DND-41 (cell line): Measurements from ENCODE around the gene SFXN4.

Source experiments
- CTCF ChIP-seq: IDR thresholded peaks from 2 replicates; pipeline ENCODE4 v1.5.1; 2012; ENCODE audit warnings: borderline replicate concordance, low read length, moderate library complexity, mild to moderate bottlenecking; ENCODE audit not compliant: poor library complexity, severe bottlenecking; ENCODE audit errors: extremely low read depth
- EZH2 ChIP-seq: IDR thresholded peaks from 3 replicates; pipeline ENCODE4 v1.6.1; 2012; ENCODE audit warnings: borderline replicate concordance, low read depth, mild to moderate bottlenecking, moderate library complexity, low read length, inconsistent platforms; ENCODE audit not compliant: severe bottlenecking

GRCh38 chr10:119120413-119120867 lies 45.1 kb downstream of the SFXN4 start:
- TF ChIP-seq CTCF (no peak), EZH2 (no peak)
